Stomach (tissue), 9 donors: ENCODE measurements around the gene SNX19. TPM values are rescaled to one million over a fixed set of nuclear protein-coding genes. Genes with fewer than 3 reads are reported as not detected.

Source experiments
- DNase-seq, 2 donors: peaks; one replicate each; pipeline versions ENCODE4 v3.0.0 to v3.0.0-alpha.2; 2013 to 2019
- H3K27ac ChIP-seq, 5 donors: fragments of 200-600 bp in 4 of 5; sonication (generic) in 4 of 5; one replicate each; pipeline ENCODE4 v1.5.1; 2013 to 2019; ENCODE audit warnings: mild to moderate bottlenecking in 1 of 5, moderate library complexity in 1 of 5
- H3K27me3 ChIP-seq, 3 donors: fragments of 200-600 bp; sonication (generic); one replicate each; pipeline ENCODE4 v1.5.1; 2017 to 2019; ENCODE audit warnings: mixed run types in 1 of 3
- H3K36me3 ChIP-seq, 4 donors: fragments of 200-600 bp; sonication (generic); 1 replicate in 3 of 4; 2 replicates in 1 of 4; pipeline ENCODE4 v1.5.1; 2016 to 2019
- H3K4me1 ChIP-seq, 4 donors: fragments of 200-600 bp; sonication (generic); one replicate each; pipeline ENCODE4 v1.5.1; 2016 to 2019
- H3K4me3 ChIP-seq, 4 donors: fragments of 200-600 bp; sonication (generic) in 3 of 4; one replicate each; pipeline ENCODE4 v1.5.1; 2016 to 2019; ENCODE audit warnings: mild to moderate bottlenecking in 1 of 4
- H3K9me3 ChIP-seq, 4 donors: fragments of 200-600 bp; sonication (generic); one replicate each; pipeline ENCODE4 v1.5.1; 2016 to 2019
- CTCF ChIP-seq, 7 experiments: fragments of 450-650 bp in 4 of 7; fragments of 200-600 bp in 3 of 7; sonication (generic) in 3 of 7; IDR thresholded peaks; one replicate each; pipeline ENCODE4 v1.5.1; 2016 to 2019; ENCODE audit warnings: antibody characterized with exemption in 7 of 7, control low read depth in 2 of 7, mild to moderate bottlenecking in 1 of 7
- EP300 ChIP-seq: sonication (generic); formaldehyde crosslinking; IDR thresholded peaks from one replicate; pipeline ENCODE4 v1.6.1; 2017; ENCODE audit warnings: antibody characterized with exemption
- POLR2A ChIP-seq, 4 donors: fragments of 450-650 bp; IDR thresholded peaks; one replicate each; pipeline ENCODE4 v1.6.1; 2016; ENCODE audit warnings: antibody characterized with exemption in 4 of 4, control low read depth in 2 of 4, mild to moderate bottlenecking in 1 of 4, moderate library complexity in 1 of 4
- POLR2AphosphoS5 ChIP-seq, 3 donors: sonication (generic); formaldehyde crosslinking; IDR thresholded peaks; one replicate each; pipeline ENCODE4 v1.6.1; 2016; ENCODE audit warnings: antibody characterized with exemption in 3 of 3
- WGBS, 5 donors: extraction: QIAGEN DNeasy Blood & Tissue Kit in 3 of 5; methylation state at CpG; one replicate each; pipeline versions ENCODE4 v1.1.5 to v1.1.7; 2013 to 2018; 5-methylcytosine and 5-hydroxymethylcytosine counted together
- intact Hi-C: fragments of 100-400 bp; cut with DNase I; formaldehyde crosslinking; loops from one replicate; pipeline ENCODE4 v1.15.1; 2023; ENCODE audit warnings: low total_unique reads
- polyA plus RNA-seq, 3 donors: library from polyadenylated mRNA; stranded (reverse); fragments of 200-250 nt; gene quantifications; one replicate each; pipeline ENCODE4 v1.2.3, GENCODE V29; 2013
- total RNA-seq, 5 donors: library from RNA; depleted of rRNA; stranded (reverse); fragments of >200 nt; gene quantifications; one replicate each; pipeline versions ENCODE4 v1.1.0 to v1.2.3, GENCODE V29; 2014 to 2016
- donor health status: healthy with polysubstance abuse.
- donor health status: Bipolar disorder and iron deficiency.
- donor health status: healthy.

SNX19 gene
- total and polyA plus RNA-seq, 8 donors, result 8.7 to 173 (median 47.4) TPM

- H3K4me3 ChIP-seq, result no peak overlapping the region
- no peak for DNase-seq
- H3K9me3 ChIP-seq, result no peaks in the 10 kb centered on the region
- H3K27me3 ChIP-seq, result no peaks in the 10 kb centered on the region
- no peak overlapping the region for H3K27ac ChIP-seq
- peaks cover 1 to 22% (median 13%) of the 10 kb centered on the region in 4 donors for H3K4me1 ChIP-seq
- intact Hi-C loops, result loop anchor here (10.0 kb wide), 1 partner anchor 652 kb away; no protein-coding TSS in a partner anchor
- WGBS, 5 donors, result 70 to 89% (median 87%) methylated on average over 4 of the region's 4 CpGs
- no peak for TF ChIP-seq CTCF (IDR thresholded peaks at IDR 0.05)
- TF ChIP-seq POLR2A (IDR thresholded peaks at IDR 0.05), result no peak
- no peak for TF ChIP-seq POLR2AphosphoS5 (IDR thresholded peaks at IDR 0.05)
- TF ChIP-seq EP300, result no peak
- peaks cover 0 to 20% (median 13%) of the 10 kb centered on the region in 4 donors for H3K36me3 ChIP-seq
These were observed 49.4 kb downstream of the SNX19 start for GRCh38 chr11:130866831-130867230.

GRCh38 chr11:130865774-130866114 is 50.5 kb downstream of the SNX19 start:
- no peaks in the 10 kb centered on the region for H3K27me3 ChIP-seq
- H3K4me3 ChIP-seq, result no peak overlapping the region
- TF ChIP-seq EP300 (no peak), POLR2A (IDR thresholded peaks at IDR 0.05) (no peak), POLR2AphosphoS5 (IDR thresholded peaks at IDR 0.05) (no peak), CTCF (IDR thresholded peaks at IDR 0.05) (no peak)
- peaks cover 0 to 19% (median 8%) of the 10 kb centered on the region in 4 donors for H3K4me1 ChIP-seq
- intact Hi-C loops, result loop anchor here (10.0 kb wide), 1 partner anchor 651 kb away; no protein-coding TSS in a partner anchor
- no peak overlapping the region for H3K27ac ChIP-seq
- 67 to 82% (median 80%) methylated on average over 7 of the region's 7 CpGs for WGBS, 5 donors
- no peak for DNase-seq
- no peaks in the 10 kb centered on the region for H3K9me3 ChIP-seq
- H3K36me3 ChIP-seq, result peaks cover 0 to 9% (median 4%) of the 10 kb centered on the region in 4 donors

- no peak overlapping the region for H3K4me3 ChIP-seq
- H3K4me1 ChIP-seq, result peaks cover 0 to 14% (median 7%) of the 10 kb centered on the region in 4 donors
- TF ChIP-seq POLR2AphosphoS5 (IDR thresholded peaks at IDR 0.05) (peak in 1 of 3 donors; percentile 11), POLR2A (IDR thresholded peaks at IDR 0.05) (no peak), CTCF (IDR thresholded peaks at IDR 0.05) (no peak), EP300 (no peak)
- peaks cover 0 to 4% (median 2%) of the 10 kb centered on the region in 4 donors for H3K36me3 ChIP-seq
- H3K27me3 ChIP-seq, result no peaks in the 10 kb centered on the region
- intact Hi-C loops, result loop anchor here (10.0 kb wide), 1 partner anchor 650 kb away; no protein-coding TSS in a partner anchor
- WGBS, 5 donors, result 69 to 79% (median 76%) methylated on average over 11 of the region's 11 CpGs
- DNase-seq, result no peak
- no peaks in the 10 kb centered on the region for H3K9me3 ChIP-seq
- H3K27ac ChIP-seq, result peak overlapping the region in 1 of 5 donors; percentile 0
These were observed 51.0 kb downstream of the SNX19 start for GRCh38 chr11:130865091-130865773.

- Histone ChIP-seq H3K36me3 (no peaks in the 10 kb centered on the region), H3K4me1 (peaks cover 0 to 23% (median 10%) of the 10 kb centered on the region in 4 donors), H3K9me3 (no peaks in the 10 kb centered on the region), H3K27me3 (no peaks in the 10 kb centered on the region), H3K4me3 (no peak overlapping the region), H3K27ac (peak overlapping the region in 2 of 5 donors; percentile 26 to 36)
- DNase-seq, result peak; percentile 95 to 97
- intact Hi-C loops, result loop anchor here (5.0 to 10.0 kb wide), 2 partner anchors 430 to 647 kb away; no protein-coding TSS in a partner anchor
- WGBS, 5 donors, result 23 to 37% (median 26%) methylated on average over 19 to 30 of the region's 30 CpGs
- TF ChIP-seq CTCF (IDR thresholded peaks at IDR 0.05) (peak in 6 of 7 experiments; percentile 94 to 100 (median 99)), POLR2AphosphoS5 (IDR thresholded peaks at IDR 0.05) (peak in 2 of 3 donors; percentile 44 to 74), EP300 (no peak)
These were observed 54.1 kb downstream of the SNX19 start for GRCh38 chr11:130861902-130862860.
